HFFc6 (cell line): Measurements from ENCODE around the gene AGER. TPM values are rescaled to one million over a fixed set of nuclear protein-coding genes. Genes with fewer than 3 reads are reported as not detected.

Experiments
- DNase-seq: peaks from one replicate; pipeline ENCODE4 v3.0.0-alpha.2; 2018
- H3K27ac Mint-ChIP-seq: 2 replicates; pipeline ENCODE4 v1.8.0; 2020; ENCODE audit warnings: mild to moderate bottlenecking, mixed read lengths
- H3K27me3 Mint-ChIP-seq: 2 replicates; pipeline ENCODE4 v1.8.0; 2021; ENCODE audit warnings: mild to moderate bottlenecking, moderate library complexity, mixed read lengths; ENCODE audit not compliant: insufficient read depth
- H3K36me3 Mint-ChIP-seq: 2 replicates; pipeline ENCODE4 v1.8.0; 2021; ENCODE audit warnings: low read depth, mixed read lengths
- H3K4me1 Mint-ChIP-seq: 2 replicates; pipeline ENCODE4 v1.8.0; 2020; ENCODE audit warnings: low read depth, mixed read lengths
- H3K4me3 Mint-ChIP-seq: 2 replicates; pipeline ENCODE4 v1.8.0; 2020; ENCODE audit warnings: mild to moderate bottlenecking, moderate library complexity, mixed read lengths
- H3K9me3 Mint-ChIP-seq: 2 replicates; pipeline ENCODE4 v1.8.0; 2020; ENCODE audit warnings: mild to moderate bottlenecking, mixed read lengths
- microRNA-seq: library from miRNA; unstranded; fragments of <30 nt; microRNA quantifications from one replicate; pipeline ENCODE4, GENCODE V29; 2019
- total RNA-seq, 6 experiments: library from RNA; stranded (reverse); fragmentation: NEBNext Ultra II Directional; extraction: Animal tissue kit (Norgen Biotek cat#: 25700); gene quantifications; 2 replicates in 1 of 6; 3 replicates in 5 of 6; pipeline ENCODE4 v1.2.3, GENCODE V29; 2021
- TF ChIP-seq, protein P1 (sequence below): fragments of 200-600 bp; sonication (generic); IDR thresholded peaks from 2 replicates; pipeline ENCODE4 v1.5.0; 2021; ENCODE audit warnings: antibody characterized with exemption, mild to moderate bottlenecking

AGER gene
- total RNA-seq, 6 experiments from 2014 or later = 6.2 to 7.6 (median 6.5) TPM

DNA sequence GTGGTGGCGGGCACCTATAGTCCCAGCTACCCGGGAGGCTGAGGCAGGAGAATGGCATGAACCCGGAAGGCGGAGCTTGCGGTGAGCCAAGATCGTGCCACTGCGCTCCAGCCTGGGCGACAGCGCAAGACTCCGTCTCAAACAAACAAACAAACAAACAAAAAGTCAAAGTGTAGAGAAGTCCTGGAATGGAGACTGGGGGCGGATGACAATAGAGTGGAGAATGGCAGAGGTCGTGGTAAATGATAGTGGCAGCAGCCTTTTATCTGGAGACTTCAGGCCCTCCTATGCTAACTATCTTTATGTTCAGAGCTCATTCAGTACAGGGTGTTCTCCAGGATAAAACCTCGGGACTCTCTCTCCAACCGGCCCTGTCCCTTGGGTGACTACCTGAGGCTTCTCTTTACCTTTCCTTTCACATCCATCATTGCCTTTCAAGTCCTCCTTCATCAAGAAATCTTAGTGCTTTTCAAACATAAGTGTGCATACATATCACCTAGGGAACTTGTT lies 52.6 kb downstream of the AGER start:
- no peak overlapping the region for H3K27ac Mint-ChIP-seq
- H3K4me3 Mint-ChIP-seq = no peak overlapping the region
- H3K9me3 Mint-ChIP-seq = no peaks in the 10 kb centered on the region
- H3K4me1 Mint-ChIP-seq = peaks cover 43% of the 10 kb centered on the region
- TF ChIP-seq, protein P1, sequence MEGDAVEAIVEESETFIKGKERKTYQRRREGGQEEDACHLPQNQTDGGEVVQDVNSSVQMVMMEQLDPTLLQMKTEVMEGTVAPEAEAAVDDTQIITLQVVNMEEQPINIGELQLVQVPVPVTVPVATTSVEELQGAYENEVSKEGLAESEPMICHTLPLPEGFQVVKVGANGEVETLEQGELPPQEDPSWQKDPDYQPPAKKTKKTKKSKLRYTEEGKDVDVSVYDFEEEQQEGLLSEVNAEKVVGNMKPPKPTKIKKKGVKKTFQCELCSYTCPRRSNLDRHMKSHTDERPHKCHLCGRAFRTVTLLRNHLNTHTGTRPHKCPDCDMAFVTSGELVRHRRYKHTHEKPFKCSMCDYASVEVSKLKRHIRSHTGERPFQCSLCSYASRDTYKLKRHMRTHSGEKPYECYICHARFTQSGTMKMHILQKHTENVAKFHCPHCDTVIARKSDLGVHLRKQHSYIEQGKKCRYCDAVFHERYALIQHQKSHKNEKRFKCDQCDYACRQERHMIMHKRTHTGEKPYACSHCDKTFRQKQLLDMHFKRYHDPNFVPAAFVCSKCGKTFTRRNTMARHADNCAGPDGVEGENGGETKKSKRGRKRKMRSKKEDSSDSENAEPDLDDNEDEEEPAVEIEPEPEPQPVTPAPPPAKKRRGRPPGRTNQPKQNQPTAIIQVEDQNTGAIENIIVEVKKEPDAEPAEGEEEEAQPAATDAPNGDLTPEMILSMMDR = no peak
- H3K27me3 Mint-ChIP-seq = peaks cover 2% of the 10 kb centered on the region; the same call in 1 of the 2 replicates
- H3K36me3 Mint-ChIP-seq = peaks cover 7% of the 10 kb centered on the region
- DNase-seq = no peak

Small RNAs within 50 kb of the gene (microRNA-seq; reads per million reads assigned to microRNA genes)
- gene MIR6721 (9.3 reads per million, percentile 7 among the genes with 10 or more reads in this experiment), gene MIR6833 (not detected)

Other genes starting within 250 kb of the AGER start
- gene CFB, start 238.2 kb downstream of the AGER start, total RNA-seq = 1 to 10 TPM in 2 of 6 experiments, under 1 TPM in 3, not detected in 1; 0.33 to 1.3 (median 0.81) TPM
- gene NELFE, start 225.3 kb downstream of the AGER start, total RNA-seq = 10 to 100 TPM; 63.4 to 87.0 (median 78.7) TPM
- gene SKIC2, start 225.1 kb downstream of the AGER start, total RNA-seq = 10 to 100 TPM; 74.0 to 83.3 (median 77.8) TPM
- gene DXO, start 212.1 kb downstream of the AGER start, total RNA-seq = 10 to 100 TPM; 14.1 to 20.5 (median 16.5) TPM
- 1 to 10 TPM; 1.2 to 3.2 (median 2.0) TPM for gene C4A, start 202.2 kb downstream of the AGER start, total RNA-seq
- 1 to 10 TPM; 1.5 to 2.5 (median 2.0) TPM for gene C4B, start 169.5 kb downstream of the AGER start, total RNA-seq
- gene CYP21A2, start 145.8 kb downstream of the AGER start, total RNA-seq = under 1 TPM in 1 of 6 experiments, not detected in 5; 0.17 TPM
- 1 to 10 TPM in 1 of 6 experiments, under 1 TPM in 5; 0.28 to 1.4 (median 0.83) TPM for gene TNXB, start 74.9 kb downstream of the AGER start, total RNA-seq
- gene ATF6B, start 56.0 kb downstream of the AGER start, total RNA-seq = 10 to 100 TPM; 80.0 to 96.2 (median 88.7) TPM
- gene FKBPL, start 54.0 kb downstream of the AGER start, total RNA-seq = 1 to 10 TPM; 4.3 to 6.0 (median 4.9) TPM
- gene PRRT1, start 32.3 kb downstream of the AGER start, total RNA-seq = 1 to 10 TPM; 2.6 to 5.8 (median 5.1) TPM
- gene PPT2, start 30.1 kb downstream of the AGER start, total RNA-seq = 10 to 100 TPM; 15.9 to 21.7 (median 18.6) TPM
- gene EGFL8, start 19.7 kb downstream of the AGER start, total RNA-seq = 1 to 10 TPM; 3.5 to 4.4 (median 3.7) TPM
- 100 to 1,000 TPM in 5 of 6 experiments, 10 to 100 TPM in 1; 88.8 to 114 (median 104) TPM for gene AGPAT1, start 8.2 kb downstream of the AGER start, total RNA-seq
- 10 to 100 TPM; 30.0 to 37.4 (median 34.7) TPM for gene RNF5, start 5.8 kb downstream of the AGER start, total RNA-seq
- gene PBX2, start 5.9 kb upstream of the AGER start, total RNA-seq = 10 to 100 TPM; 50.7 to 61.4 (median 56.2) TPM
- 10 to 100 TPM in 1 of 6 experiments, 1 to 10 TPM in 5; 4.0 to 10.1 (median 7.6) TPM for gene GPSM3, start 8.4 kb upstream of the AGER start, total RNA-seq
- under 1 TPM; 0.29 to 0.68 (median 0.48) TPM for gene NOTCH4, start 39.8 kb upstream of the AGER start, total RNA-seq
- gene TSBP1, start 187.7 kb upstream of the AGER start, total RNA-seq = not detected
- gene BTNL2, start 222.9 kb upstream of the AGER start, total RNA-seq = not detected